OCI-LY3 (cell line): Measurements from ENCODE around the gene RFTN1.

Experiments
- H2AFZ ChIP-seq: fragments of 200-600, 300-600 bp; shearing (Covaris generic); 2 replicates; pipeline ENCODE4 v1.6.0; 2014; ENCODE audit warnings: antibody characterized with exemption, low read depth, low read length
- H3K27ac ChIP-seq: fragments of 200-600, 300-600 bp; sonication (generic); 2 replicates; pipeline ENCODE4 v1.5.1; 2014; ENCODE audit warnings: mild to moderate bottlenecking, low read length, moderate library complexity, mixed read lengths
- H3K27me3 ChIP-seq: fragments of 200-600, 300-600 bp; sonication (generic); 2 replicates; pipeline ENCODE4 v1.6.1; 2014; ENCODE audit warnings: low read depth, low read length, mixed read lengths
- H3K36me3 ChIP-seq: fragments of 200-600, 300-600 bp; sonication (generic); replicated peaks from 2 replicates; pipeline ENCODE3; 2014; ENCODE audit warnings: low read depth, low read length, mixed read lengths
- H3K4me1 ChIP-seq: fragments of 300-600, 200-600 bp; sonication (generic); 2 replicates; pipeline ENCODE4 v1.6.1; 2014; ENCODE audit warnings: low read length, mixed read lengths
- H3K4me2 ChIP-seq: fragments of 200-600, 300-600 bp; sonication (generic); 2 replicates; pipeline ENCODE4 v1.6.1; 2014; ENCODE audit warnings: low read length, mixed read lengths
- H3K4me3 ChIP-seq: fragments of 300-600, 200-600 bp; sonication (generic); 2 replicates; pipeline ENCODE4 v1.5.1; 2014; ENCODE audit warnings: antibody characterized with exemption, mild to moderate bottlenecking, low read length, moderate library complexity
- H3K79me2 ChIP-seq: fragments of 300-600, 200-600 bp; shearing (Covaris generic); 2 replicates; pipeline ENCODE4 v1.6.1; 2014; ENCODE audit warnings: mild to moderate bottlenecking, low read length, mixed read lengths
- H3K9ac ChIP-seq: fragments of 300-600, 200-600 bp; shearing (Covaris generic); 2 replicates; pipeline ENCODE4 v1.6.0; 2014; ENCODE audit warnings: mild to moderate bottlenecking, low read length, moderate library complexity
- H3K9me3 ChIP-seq: fragments of 200-600, 300-600 bp; shearing (Covaris generic); 2 replicates; pipeline ENCODE4 v1.6.1; 2014; ENCODE audit warnings: low read length, mixed read lengths; ENCODE audit not compliant: insufficient read depth
- H4K20me1 ChIP-seq: fragments of 200-600, 300-600 bp; sonication (generic); 2 replicates; pipeline ENCODE4 v1.6.1; 2016; ENCODE audit warnings: low read length, mixed read lengths; ENCODE audit not compliant: insufficient read depth
- CTCF ChIP-seq: fragments of 200-600, 300-600 bp; sonication (generic); IDR thresholded peaks from 2 replicates; pipeline ENCODE4 v1.5.1; 2014; ENCODE audit warnings: antibody characterized with exemption, low read length, low read depth
- EZH2phosphoT487 ChIP-seq: fragments of 200-600 bp; shearing (Covaris generic); IDR thresholded peaks from 2 replicates; pipeline ENCODE4 v1.6.1; 2018; ENCODE audit warnings: antibody characterized with exemption, mixed run types, low read depth

The RFTN1 gene

GRCh38 chr3:16513141-16514020, at the start of gene RFTN1:
Gene RFTN1 (minus strand): TSS chr3:16513699. CDS start chr3:16493869, 19,830 bp downstream.
- TF ChIP-seq CTCF (no peak), EZH2phosphoT487 (no peak)
- peak within 1 kb of the TSS; percentile 88 for H3K4me3 ChIP-seq
- H3K27me3 ChIP-seq = no peaks in the 10 kb centered on the region
- H3K4me1 ChIP-seq = peaks cover 80% of the 10 kb centered on the region
- H3K79me2 ChIP-seq = peaks cover 72% of the 10 kb centered on the region
- H3K9ac ChIP-seq = peak within 1 kb of the TSS; percentile 97
- H4K20me1 ChIP-seq = peaks cover 25% of the 10 kb centered on the region
- H3K36me3 ChIP-seq = peaks cover 10% of the 10 kb centered on the region
- H3K4me2 ChIP-seq = peak within 1 kb of the TSS; percentile 94
- peaks cover 4% of the 10 kb centered on the region for H3K9me3 ChIP-seq
- H2AFZ ChIP-seq = no peak within 1 kb of the TSS; the same call in 1 of the 2 replicates
- peak within 1 kb of the TSS; percentile 95 for H3K27ac ChIP-seq

GRCh38 chr3:16559653-16560365, 46.3 kb upstream of the RFTN1 start:
- Histone ChIP-seq H3K4me1 (peaks cover 3% of the 10 kb centered on the region; the same call in 1 of the 2 replicates), H2AFZ (no peak overlapping the region), H3K27ac (no peak overlapping the region), H3K9ac (no peak overlapping the region), H3K79me2 (no peaks in the 10 kb centered on the region), H3K4me3 (no peak overlapping the region), H4K20me1 (no peaks in the 10 kb centered on the region), H3K4me2 (no peak overlapping the region), H3K9me3 (no peaks in the 10 kb centered on the region), H3K36me3 (no peaks in the 10 kb centered on the region), H3K27me3 (no peaks in the 10 kb centered on the region)
- no peak for TF ChIP-seq EZH2phosphoT487
- no peak for TF ChIP-seq CTCF

- TF ChIP-seq EZH2phosphoT487 (no peak), CTCF (no peak)
- H3K9me3 ChIP-seq = no peaks in the 10 kb centered on the region
- H3K4me3 ChIP-seq = no peak overlapping the region
- no peaks in the 10 kb centered on the region for H4K20me1 ChIP-seq
- H3K27me3 ChIP-seq = 0 out of 2 replicates have a peak, but pooled peaks cover 5% of the 10 kb centered on the region
- peaks cover 11% of the 10 kb centered on the region for H3K4me1 ChIP-seq
- no peaks in the 10 kb centered on the region for H3K79me2 ChIP-seq
- no peak overlapping the region for H2AFZ ChIP-seq
- no peak overlapping the region for H3K27ac ChIP-seq
- H3K9ac ChIP-seq = no peak overlapping the region
- no peak overlapping the region for H3K4me2 ChIP-seq
- H3K36me3 ChIP-seq = no peaks in the 10 kb centered on the region
These were observed 40.6 kb upstream of the RFTN1 start for GRCh38 chr3:16554126-16554525.

GRCh38 chr3:16552757-16553156, 39.3 kb upstream of the RFTN1 start:
- H3K27me3 ChIP-seq = 0 out of 2 replicates have a peak, but pooled peaks cover 5% of the 10 kb centered on the region
- no peaks in the 10 kb centered on the region for H3K36me3 ChIP-seq
- no peak overlapping the region for H3K27ac ChIP-seq
- TF ChIP-seq EZH2phosphoT487 = no peak
- TF ChIP-seq CTCF = no peak
- H3K9me3 ChIP-seq = no peaks in the 10 kb centered on the region
- no peak overlapping the region for H3K9ac ChIP-seq
- H3K4me1 ChIP-seq = peaks cover 11% of the 10 kb centered on the region
- H3K4me3 ChIP-seq = no peak overlapping the region
- H2AFZ ChIP-seq = no peak overlapping the region
- no peaks in the 10 kb centered on the region for H4K20me1 ChIP-seq
- no peak overlapping the region for H3K4me2 ChIP-seq
- no peaks in the 10 kb centered on the region for H3K79me2 ChIP-seq
